Measurements from ENCODE around the gene CCR9. TPM values are rescaled to one million over a fixed set of nuclear protein-coding genes. Genes with fewer than 3 reads are reported as not detected.
"Not testable (repeated sequence)": the region's sequence is repeated elsewhere in the genome, so short reads cannot be mapped to it uniquely, and the experiment has no call there.

The CCR9 gene
- total RNA-seq, 2 experiments from 2014 or later = 0.32 TPM; not detected in 1

- Histone ChIP-seq H3K36me3 (ENCODE audit: insufficient read depth, low read length) (no peaks in the 10 kb centered on the region), H3K4me3 (ENCODE audit: low read depth, low read length, poor library complexity, severe bottlenecking) (no peak overlapping the region), H3K4me1 (ENCODE audit: insufficient read depth, low read length, poor library complexity, severe bottlenecking) (peaks cover 6% of the 10 kb centered on the region), H3K79me2 (ENCODE audit: insufficient read depth, low read depth, low read length) (no peaks in the 10 kb centered on the region), H2AFZ (ENCODE audit: low read length) (no peak overlapping the region), H3K4me2 (ENCODE audit: low read length) (no peak overlapping the region), H3K9me2 (ENCODE audit: insufficient read depth, low read length) (no peaks in the 10 kb centered on the region), H4K20me1 (ENCODE audit: insufficient read depth, low read length) (no peaks in the 10 kb centered on the region), H3K9me3 (ENCODE audit: low read length) (no peaks in the 10 kb centered on the region), H3K27ac (ENCODE audit: low read depth, low read length, poor library complexity, severe bottlenecking) (no peak overlapping the region)
- no TSS peak for BruUV-seq (replicated peaks)
- TF ChIP-seq CTCF (conservative IDR thresholded peaks at IDR 0.05; ENCODE audit: low read length) (no peak), EZH2phosphoT487 (IDR thresholded peaks at IDR 0.05; ENCODE audit: borderline replicate concordance, low read depth, low read length) (no peak)
- POLR2A ChIA-PET = interaction anchor here (0.5 to 1.0 kb wide), 2 partner anchors 28 to 224 kb away, joined by 3 read pairs; no protein-coding TSS in a partner anchor
- CTCF ChIA-PET (ENCODE audit: unreplicated experiment) = no interaction called here
- intact Hi-C loops (cut with micrococcal nuclease; ENCODE audit: unreplicated experiment) = loop anchor here (5.0 kb wide), 1 partner anchor 63 kb away; no protein-coding TSS in a partner anchor
- DNase-seq (ENCODE audit: low spot score) = no peak
These were observed 41.7 kb upstream of the CCR9 start for GRCh38 chr3:45844616-45845015.

GRCh38 chr3:45848392-45848791 is 38.0 kb upstream of the CCR9 start:
- no TSS peak for BruUV-seq (replicated peaks)
- H3K36me3 ChIP-seq (ENCODE audit: insufficient read depth, low read length) = no peaks in the 10 kb centered on the region
- no peaks in the 10 kb centered on the region for H3K4me1 ChIP-seq (ENCODE audit: insufficient read depth, low read length, poor library complexity, severe bottlenecking)
- no peaks in the 10 kb centered on the region for H3K9me3 ChIP-seq (ENCODE audit: low read length)
- no peak overlapping the region for H2AFZ ChIP-seq (ENCODE audit: low read length)
- no peaks in the 10 kb centered on the region for H3K9me2 ChIP-seq (ENCODE audit: insufficient read depth, low read length)
- no peaks in the 10 kb centered on the region for H3K79me2 ChIP-seq (ENCODE audit: insufficient read depth, low read depth, low read length)
- H3K4me3 ChIP-seq (ENCODE audit: low read depth, low read length, poor library complexity, severe bottlenecking) = no peak overlapping the region
- CTCF ChIA-PET (ENCODE audit: unreplicated experiment) = no interaction called here
- H3K4me2 ChIP-seq (ENCODE audit: low read length) = no peak overlapping the region
- intact Hi-C loops (cut with micrococcal nuclease; ENCODE audit: unreplicated experiment) = no loop called here
- POLR2A ChIA-PET = interaction anchor here (0.7 to 0.8 kb wide), 2 partner anchors 18 to 359 kb away, joined by 3 read pairs; no protein-coding TSS in a partner anchor
- H4K20me1 ChIP-seq (ENCODE audit: insufficient read depth, low read length) = no peaks in the 10 kb centered on the region
- TF ChIP-seq EZH2phosphoT487 (IDR thresholded peaks at IDR 0.05; ENCODE audit: borderline replicate concordance, low read depth, low read length) (no peak), CTCF (conservative IDR thresholded peaks at IDR 0.05; ENCODE audit: low read length) (no peak)
- no peak overlapping the region for H3K27ac ChIP-seq (ENCODE audit: low read depth, low read length, poor library complexity, severe bottlenecking)
- DNase-seq (ENCODE audit: low spot score) = no peak

- Histone ChIP-seq H2AFZ (ENCODE audit: low read length) (no peak overlapping the region), H3K9me3 (ENCODE audit: low read length) (no peaks in the 10 kb centered on the region), H3K79me2 (ENCODE audit: insufficient read depth, low read depth, low read length) (no peaks in the 10 kb centered on the region), H3K4me3 (ENCODE audit: low read depth, low read length, poor library complexity, severe bottlenecking) (no peak overlapping the region), H3K4me1 (ENCODE audit: insufficient read depth, low read length, poor library complexity, severe bottlenecking) (no peaks in the 10 kb centered on the region), H3K27ac (ENCODE audit: low read depth, low read length, poor library complexity, severe bottlenecking) (no peak overlapping the region), H3K4me2 (ENCODE audit: low read length) (no peak overlapping the region), H4K20me1 (ENCODE audit: insufficient read depth, low read length) (no peaks in the 10 kb centered on the region), H3K9me2 (ENCODE audit: insufficient read depth, low read length) (no peaks in the 10 kb centered on the region), H3K36me3 (ENCODE audit: insufficient read depth, low read length) (no peaks in the 10 kb centered on the region)
- BruUV-seq (replicated peaks) = no TSS peak
- POLR2A ChIA-PET = interaction anchor here (0.6 kb wide), 1 partner anchor 10 kb away, joined by 3 read pairs; no protein-coding TSS in a partner anchor
- no peak for DNase-seq (ENCODE audit: low spot score)
- CTCF ChIA-PET (ENCODE audit: unreplicated experiment) = interaction anchor here (0.6 kb wide), 1 partner anchor 840 kb away, joined by 7 read pairs; no protein-coding TSS in a partner anchor
- intact Hi-C loops (cut with micrococcal nuclease; ENCODE audit: unreplicated experiment) = no loop called here
- TF ChIP-seq CTCF (conservative IDR thresholded peaks at IDR 0.05; ENCODE audit: low read length) (no peak), EZH2phosphoT487 (IDR thresholded peaks at IDR 0.05; ENCODE audit: borderline replicate concordance, low read depth, low read length) (no peak)
These were observed 33.5 kb upstream of the CCR9 start for GRCh38 chr3:45852828-45853227.

- H3K9me2 ChIP-seq (ENCODE audit: insufficient read depth, low read length); H3K36me3 ChIP-seq (ENCODE audit: insufficient read depth, low read length); H3K4me3 ChIP-seq (ENCODE audit: low read depth, low read length, poor library complexity, severe bottlenecking); H2AFZ ChIP-seq (ENCODE audit: low read length); H3K27ac ChIP-seq (ENCODE audit: low read depth, low read length, poor library complexity, severe bottlenecking); H3K79me2 ChIP-seq (ENCODE audit: insufficient read depth, low read depth, low read length); H3K4me1 ChIP-seq (ENCODE audit: insufficient read depth, low read length, poor library complexity, severe bottlenecking); H4K20me1 ChIP-seq (ENCODE audit: insufficient read depth, low read length); CTCF ChIA-PET (ENCODE audit: unreplicated experiment); POLR2A ChIA-PET; DNase-seq (ENCODE audit: low spot score); H3K9me3 ChIP-seq (ENCODE audit: low read length); intact Hi-C loops (cut with micrococcal nuclease; ENCODE audit: unreplicated experiment); H3K4me2 ChIP-seq (ENCODE audit: low read length); BruUV-seq (replicated peaks): not testable (repeated sequence)
These were observed 30.0 kb upstream of the CCR9 start for GRCh38 chr3:45856323-45856722.

Data from OCI-LY7 (cell line).